A673 (cell line): ENCODE data around the gene BMP3. TPM values are rescaled to one million over a fixed set of nuclear protein-coding genes. Genes with fewer than 3 reads are reported as not detected.

Source experiments
- BruUV-seq: library from RNA; stranded (reverse); fragments of 400-500 nt; replicated peaks from 2 replicates; lab custom pipeline; 2021; lab: Mats Ljungman, UMichigan
- CTCF ChIA-PET: fragments of 300-600 bp; sonication (Branson Sonifier 250); formaldehyde crosslinking; loops from one replicate; lab custom pipeline; 2022; ENCODE audit warnings: antibody characterized with exemption; lab: Charles Lee
- POLR2A ChIA-PET: fragments of 300-600 bp; sonication (Branson Sonifier 250); formaldehyde crosslinking; loops from one replicate; lab custom pipeline; 2022; ENCODE audit warnings: antibody characterized with exemption; ENCODE audit not compliant: low non-redundant PET; lab: Charles Lee
- DNase-seq: peaks from one replicate; pipeline ENCODE4 v3.0.0-alpha.2; 2015; ENCODE audit warnings: low spot score
- H3K27ac ChIP-seq: fragments of 200-600 bp; sonication (generic); 2 replicates; pipeline ENCODE4 v1.5.1; 2016; ENCODE audit warnings: mixed run types, low read depth, mild to moderate bottlenecking, mixed read lengths, antibody characterized with exemption, low read length; ENCODE audit not compliant: poor library complexity, severe bottlenecking
- H3K27me3 ChIP-seq: fragments of 200-600 bp; sonication (generic); replicated peaks from 2 replicates; pipeline ENCODE4 v1.6.1; 2017; ENCODE audit warnings: mixed run types, low read depth, mild to moderate bottlenecking, mixed read lengths, antibody characterized with exemption, low read length; ENCODE audit not compliant: insufficient read depth, poor library complexity
- H3K36me3 ChIP-seq: fragments of 200-600 bp; sonication (generic); 2 replicates; pipeline ENCODE4 v1.6.1; 2016; ENCODE audit warnings: mixed run types, mild to moderate bottlenecking, mixed read lengths, antibody characterized with exemption, low read length; ENCODE audit not compliant: insufficient read depth, poor library complexity, severe bottlenecking
- H3K4me1 ChIP-seq: fragments of 200-600 bp; sonication (generic); 2 replicates; pipeline ENCODE4 v1.6.1; 2017; ENCODE audit warnings: mixed run types, mild to moderate bottlenecking, mixed read lengths, antibody characterized with exemption, low read length; ENCODE audit not compliant: insufficient read depth, poor library complexity, severe bottlenecking
- H3K4me3 ChIP-seq: fragments of 200-600 bp; sonication (generic); 2 replicates; pipeline ENCODE4 v1.5.1; 2016; ENCODE audit warnings: low read depth, mixed run types, mild to moderate bottlenecking, mixed read lengths, low read length; ENCODE audit not compliant: poor library complexity, severe bottlenecking
- H3K9me3 ChIP-seq: fragments of 200-600 bp; sonication (generic); 2 replicates; pipeline ENCODE4 v1.6.1; 2016; ENCODE audit warnings: mixed run types, low read depth, mild to moderate bottlenecking, mixed read lengths, antibody characterized with exemption, low read length; ENCODE audit not compliant: poor library complexity, severe bottlenecking
- CTCF ChIP-seq: fragments of 300-800, 200-600 bp; sonication (generic); conservative IDR thresholded peaks from 2 replicates; pipeline ENCODE4 v1.5.1; 2017; ENCODE audit warnings: low read depth, mild to moderate bottlenecking, antibody characterized with exemption, low read length, moderate library complexity, mixed read lengths
- EZH2 ChIP-seq: fragments of 200-600 bp; sonication (generic); IDR thresholded peaks from 2 replicates; pipeline ENCODE4 v1.6.1; 2017; ENCODE audit warnings: borderline replicate concordance, low read depth, mild to moderate bottlenecking, mixed read lengths, antibody characterized with exemption, low read length; ENCODE audit not compliant: poor library complexity, severe bottlenecking
- intact Hi-C: fragments of 100-400 bp; cut with micrococcal nuclease; formaldehyde crosslinking; loops from one replicate; pipeline ENCODE4 v1.10.0; 2022; ENCODE audit not compliant: unreplicated experiment
- total RNA-seq: library from RNA; stranded (reverse); gene quantifications from 2 replicates; pipeline ENCODE4 v1.2.3, GENCODE V29; 2021

Gene BMP3
- total RNA-seq, 1 experiment from 2014 or later = not detected

- CTCF ChIA-PET = interaction anchor here (0.7 kb wide), 1 partner anchor 116 kb away, joined by 3 read pairs; no protein-coding TSS in a partner anchor
Measured at GRCh38 chr4:81049907-81050306, 19.4 kb downstream of the BMP3 start.

DNA sequence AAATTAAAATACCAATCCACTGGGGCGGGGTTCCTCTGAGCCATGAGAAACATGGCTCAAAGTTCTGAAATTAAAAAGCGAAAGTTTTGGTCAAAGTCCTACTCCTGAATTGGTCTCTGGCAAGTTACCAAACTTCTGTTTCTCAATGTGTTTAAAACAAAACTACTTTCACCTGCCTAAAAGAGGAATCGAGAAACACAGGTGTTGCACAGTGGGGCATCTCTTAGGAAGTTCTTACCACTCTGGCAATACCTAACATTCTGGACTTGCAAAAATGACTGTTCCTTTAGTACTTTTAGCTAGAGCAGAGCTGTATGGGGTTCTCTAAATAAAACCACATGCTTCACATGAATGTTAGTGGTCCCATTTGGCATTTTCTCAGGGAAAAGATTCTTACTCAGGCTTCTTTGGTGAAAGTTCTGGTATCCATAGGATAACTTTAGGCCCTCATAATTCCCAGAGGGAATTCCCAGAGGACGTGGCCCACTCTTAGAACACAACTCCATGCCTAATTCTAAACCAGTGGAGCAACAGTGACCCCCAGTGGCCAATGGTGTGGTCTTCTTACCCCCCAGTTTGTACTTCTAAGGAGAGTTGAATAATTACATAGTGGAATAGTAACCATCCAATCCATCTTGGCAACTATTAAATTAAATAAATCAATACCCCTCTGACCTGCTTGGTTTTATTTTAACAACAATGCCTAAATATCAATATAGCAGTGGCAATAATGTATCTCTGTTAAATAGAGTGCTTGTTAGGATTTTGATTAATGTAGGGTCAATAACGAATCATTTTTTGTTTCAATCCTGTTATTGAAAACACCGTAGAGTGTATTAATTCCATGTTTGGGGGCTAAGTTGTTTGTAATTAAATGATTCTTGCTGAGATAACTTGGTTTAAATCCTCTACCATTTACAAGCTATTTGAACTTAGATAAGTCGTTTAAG, 21.9 kb downstream of the BMP3 start:
- no TSS peak for BruUV-seq
- CTCF ChIA-PET = no interaction called here
- Histone ChIP-seq H3K4me3 (no peak overlapping the region), H3K4me1 (no peaks in the 10 kb centered on the region), H3K27me3 (no peaks in the 10 kb centered on the region), H3K36me3 (no peaks in the 10 kb centered on the region), H3K9me3 (no peaks in the 10 kb centered on the region), H3K27ac (no peak overlapping the region)
- TF ChIP-seq EZH2 (no peak), CTCF (peak; percentile 58)
- peak; percentile 49 for DNase-seq
- POLR2A ChIA-PET = no interaction called here
- intact Hi-C loops = loop anchor here (5.0 kb wide), 1 partner anchor 690 kb away; no protein-coding TSS in a partner anchor

More at GRCh38 chr4:81049907-81050306, 19.4 kb downstream of the BMP3 start:
- intact Hi-C loops = loop anchor here (5.0 kb wide), 1 partner anchor 688 kb away; no protein-coding TSS in a partner anchor
- Histone ChIP-seq H3K27me3 (no peaks in the 10 kb centered on the region), H3K27ac (no peak overlapping the region), H3K9me3 (no peaks in the 10 kb centered on the region), H3K36me3 (no peaks in the 10 kb centered on the region), H3K4me3 (no peak overlapping the region), H3K4me1 (no peaks in the 10 kb centered on the region)
- no TSS peak for BruUV-seq
- POLR2A ChIA-PET = no interaction called here
- no peak for DNase-seq
- TF ChIP-seq CTCF = no peak
- no peak for TF ChIP-seq EZH2

GRCh38 chr4:81058621-81059020, 28.1 kb downstream of the BMP3 start:
- no peak overlapping the region for H3K27ac ChIP-seq
- H3K9me3 ChIP-seq = no peaks in the 10 kb centered on the region
- ChIA-PET POLR2A (no interaction called here), CTCF (no interaction called here)
- intact Hi-C loops = no loop called here
- no peaks in the 10 kb centered on the region for H3K36me3 ChIP-seq
- no peak for DNase-seq
- H3K27me3 ChIP-seq = no peaks in the 10 kb centered on the region
- no peak overlapping the region for H3K4me3 ChIP-seq
- no peaks in the 10 kb centered on the region for H3K4me1 ChIP-seq
- BruUV-seq = no TSS peak
- no peak for TF ChIP-seq CTCF
- TF ChIP-seq EZH2 = no peak
